HepG2 (cell line): ENCODE results near the gene SMARCA4.

Experiments used
- ATF4 ChIP-seq, 2 experiments: fragments of 450-650 bp in 1 of 2; sonication (generic) in 1 of 2; formaldehyde crosslinking; IDR thresholded peaks; 2 replicates each; pipeline versions ENCODE4 v1.5.0 to v1.8.0; 2020 to 2022; ENCODE audit warnings: mild to moderate bottlenecking in 1 of 2, missing genetic modification reagents in 1 of 2
- FOXM1 ChIP-seq: sonication (generic); formaldehyde crosslinking; IDR thresholded peaks from 2 replicates; pipeline ENCODE4 v1.5.0; 2020; ENCODE audit warnings: missing genetic modification reagents
- PAX8 ChIP-seq: sonication (generic); formaldehyde crosslinking; IDR thresholded peaks from 2 replicates; pipeline ENCODE4 v1.8.0; 2022; ENCODE audit warnings: mild to moderate bottlenecking, missing genetic modification reagents, borderline replicate concordance
- RFX5 ChIP-seq: IDR thresholded peaks from 2 replicates; pipeline ENCODE4 v1.6.1; 2011; ENCODE audit warnings: low read depth, low read length, improper control_type of control experiment
- SALL2 ChIP-seq: sonication (generic); formaldehyde crosslinking; IDR thresholded peaks from 2 replicates; pipeline ENCODE4 v1.8.1; 2023; ENCODE audit warnings: mild to moderate bottlenecking, missing genetic modification reagents, inconsistent platforms
- SIN3A ChIP-seq: IDR thresholded peaks from 2 replicates; pipeline ENCODE4 v1.6.1; 2011; ENCODE audit warnings: low read depth, mild to moderate bottlenecking, control low read depth, low read length, borderline replicate concordance
- YY1 ChIP-seq: IDR thresholded peaks from 2 replicates; pipeline ENCODE4 v1.6.1; 2011; ENCODE audit warnings: low read length, low read depth, moderate library complexity, mild to moderate bottlenecking; ENCODE audit not compliant: insufficient read depth, insufficient replicate concordance
- ZBTB14 ChIP-seq: sonication (generic); formaldehyde crosslinking; IDR thresholded peaks from 2 replicates; pipeline ENCODE4 v1.4.0; 2020; ENCODE audit warnings: missing genetic modification reagents
- ZBTB40 ChIP-seq, 2 experiments: fragments of 450-650 bp in 1 of 2; sonication (generic) in 1 of 2; formaldehyde crosslinking in 1 of 2; IDR thresholded peaks; 2 replicates each; pipeline versions ENCODE4 v1.6.1 to v1.8.0; 2016 to 2022; ENCODE audit warnings: antibody characterized with exemption in 1 of 2, mild to moderate bottlenecking in 1 of 2, missing genetic modification reagents in 1 of 2
- ZNF274 ChIP-seq: sonication (generic); formaldehyde crosslinking; IDR thresholded peaks from 2 replicates; pipeline ENCODE4 v1.5.1; 2020; ENCODE audit warnings: mild to moderate bottlenecking, missing genetic modification reagents
- ZNF550 ChIP-seq: sonication (generic); formaldehyde crosslinking; IDR thresholded peaks from 2 replicates; pipeline ENCODE4 v1.4.0; 2020; ENCODE audit warnings: mild to moderate bottlenecking, missing genetic modification reagents, borderline replicate concordance

- no peak for TF ChIP-seq ZBTB40 (IDR thresholded peaks at IDR 0.05)
- TF ChIP-seq ZBTB40 (CRISPR knock-in tag; IDR thresholded peaks at IDR 0.05): no peak
- TF ChIP-seq ZNF274: no peak
- no peak for TF ChIP-seq ZNF550
- TF ChIP-seq PAX8 (CRISPR knock-in tag): no peak
- no peak for TF ChIP-seq RFX5
- no peak for TF ChIP-seq ZBTB14 (CRISPR knock-in tag)
- no peak for TF ChIP-seq SIN3A
- TF ChIP-seq SALL2 (CRISPR knock-in tag): no peak
- TF ChIP-seq FOXM1: no peak
- TF ChIP-seq YY1: no peak
- no peak for TF ChIP-seq ATF4 (CRISPR knock-in tag; IDR thresholded peaks at IDR 0.05)
Observed at GRCh38 chr19:11047866-11048265, 87.0 kb downstream of the SMARCA4 start.
